IMR-90 (cell line): Measurements from ENCODE around the gene NCKAP5. TPM values are rescaled to one million over a fixed set of nuclear protein-coding genes. Genes with fewer than 3 reads are reported as not detected.

Experiments
- ATAC-seq: fragments of 200-7000 bp; cut with Tn5 transposase; 2 replicates; pipeline ENCODE4 v1.9.1; 2020; ENCODE audit warnings: low read depth, mild to moderate bottlenecking, moderate library complexity
- BruUV-seq: library from RNA; stranded (reverse); fragments of 400-500 nt; replicated peaks from 2 replicates; lab custom pipeline; 2021; lab: Mats Ljungman, UMichigan
- CTCF ChIA-PET: fragments of 300-600 bp; formaldehyde crosslinking; extraction: SDS; loops from one replicate; lab custom pipeline; 2021; ENCODE audit warnings: antibody characterized with exemption; lab: Yijun Ruan, JAX
- POLR2A ChIA-PET: fragments of 300-600 bp; sonication (Branson Sonifier 250); formaldehyde crosslinking; loops from one replicate; lab custom pipeline; 2022; ENCODE audit warnings: antibody characterized with exemption; ENCODE audit not compliant: unreplicated experiment; lab: Charles Lee
- DNase-seq: peaks from one replicate; pipeline ENCODE4 v3.0.0; 2013
- H2AFZ ChIP-seq: replicated peaks from 2 replicates; pipeline ENCODE3; 2013; ENCODE audit warnings: low read length, mild to moderate bottlenecking; ENCODE audit not compliant: poor library complexity
- H2AK5ac ChIP-seq: 2 replicates; pipeline ENCODE4 v1.6.1; 2013; ENCODE audit warnings: low read depth, low read length, inconsistent platforms
- H2AK9ac ChIP-seq: replicated peaks from 2 replicates; pipeline ENCODE3; 2013; ENCODE audit warnings: mild to moderate bottlenecking, low read depth, low read length, moderate library complexity; ENCODE audit not compliant: poor library complexity
- H2BK120ac ChIP-seq: 2 replicates; pipeline ENCODE4 v1.6.1; 2013; ENCODE audit warnings: low read depth, low read length, inconsistent platforms
- H2BK15ac ChIP-seq: 3 replicates; pipeline ENCODE4 v1.6.1; 2013; ENCODE audit warnings: low read depth, low read length, inconsistent platforms
- H2BK20ac ChIP-seq: 2 replicates; pipeline ENCODE4 v1.6.1; 2013; ENCODE audit warnings: low read depth, mild to moderate bottlenecking, inconsistent platforms, low read length, moderate library complexity
- H2BK5ac ChIP-seq: 2 replicates; pipeline ENCODE4 v1.6.1; 2013; ENCODE audit warnings: mild to moderate bottlenecking, low read depth, low read length, inconsistent platforms; ENCODE audit not compliant: poor library complexity, severe bottlenecking
- H3K14ac ChIP-seq: replicated peaks from 2 replicates; pipeline ENCODE4 v1.6.1; 2013; ENCODE audit warnings: low read depth, low read length, inconsistent platforms
- H3K18ac ChIP-seq: 2 replicates; pipeline ENCODE4 v1.6.1; 2013; ENCODE audit warnings: low read depth, low read length, control low read depth
- H3K23ac ChIP-seq: 2 replicates; pipeline ENCODE4 v1.6.1; 2013; ENCODE audit warnings: low read depth, low read length, inconsistent platforms
- H3K27ac ChIP-seq: 2 replicates; pipeline ENCODE4 v1.5.1; 2013; ENCODE audit warnings: mild to moderate bottlenecking, control low read depth, low read length; ENCODE audit not compliant: insufficient read depth
- H3K27me3 ChIP-seq: 2 replicates; pipeline ENCODE4 v1.6.1; 2013; ENCODE audit warnings: low read length; ENCODE audit not compliant: control insufficient read depth, insufficient read depth
- H3K36me3 ChIP-seq: 2 replicates; pipeline ENCODE4 v1.6.1; 2013; ENCODE audit warnings: low read length, mixed read lengths; ENCODE audit not compliant: control insufficient read depth, insufficient read depth
- H3K4ac ChIP-seq: 2 replicates; pipeline ENCODE4 v1.6.1; 2013; ENCODE audit warnings: low read depth, low read length, inconsistent platforms
- H3K4me1 ChIP-seq: 2 replicates; pipeline ENCODE4 v1.6.1; 2013; ENCODE audit warnings: low read length, mixed read lengths; ENCODE audit not compliant: control insufficient read depth, insufficient read depth
- H3K4me2 ChIP-seq: 2 replicates; pipeline ENCODE4 v1.6.1; 2013; ENCODE audit warnings: low read depth, mild to moderate bottlenecking, control low read depth, low read length, moderate library complexity
- H3K4me3 ChIP-seq: 2 replicates; pipeline ENCODE4 v1.5.1; 2013; ENCODE audit warnings: low read depth, mild to moderate bottlenecking, control low read depth, low read length, moderate library complexity; ENCODE audit not compliant: insufficient read depth
- H3K56ac ChIP-seq: 2 replicates; pipeline ENCODE4 v1.6.1; 2013; ENCODE audit warnings: low read length, inconsistent platforms; ENCODE audit not compliant: insufficient read depth; ENCODE audit errors: extremely low read depth
- H3K79me1 ChIP-seq, 2 experiments: 2 replicates each; pipeline ENCODE4 v1.6.1; 2013; ENCODE audit warnings: low read length in 2 of 2, inconsistent platforms in 1 of 2, low read depth in 1 of 2
- H3K9ac ChIP-seq: 2 replicates; pipeline ENCODE4 v1.6.1; 2013; ENCODE audit warnings: low read depth, low read length, control low read depth
- H3K9me1 ChIP-seq: 2 replicates; pipeline ENCODE4 v1.6.1; 2013; ENCODE audit warnings: low read length, inconsistent platforms; ENCODE audit not compliant: insufficient read depth
- H3K9me3 ChIP-seq: 2 replicates; pipeline ENCODE4 v1.6.1; 2013; ENCODE audit warnings: low read length; ENCODE audit not compliant: control insufficient read depth, insufficient read depth
- H4K20me1 ChIP-seq: 2 replicates; pipeline ENCODE4 v1.6.1; 2013; ENCODE audit warnings: low read length, inconsistent platforms; ENCODE audit not compliant: insufficient read depth
- H4K5ac ChIP-seq: 2 replicates; pipeline ENCODE4 v1.6.1; 2013; ENCODE audit warnings: mild to moderate bottlenecking, low read depth, low read length, control low read depth
- H4K8ac ChIP-seq, 2 experiments: 2 replicates each; pipeline ENCODE4 v1.6.1; 2013; ENCODE audit warnings: low read depth in 2 of 2, low read length in 2 of 2, control low read depth in 1 of 2, inconsistent platforms in 1 of 2
- H4K91ac ChIP-seq: 2 replicates; pipeline ENCODE4 v1.6.1; 2013; ENCODE audit warnings: low read depth, low read length, inconsistent platforms; ENCODE audit not compliant: insufficient read depth
- BHLHE40 ChIP-seq: fragments of 150-350 bp; IDR thresholded peaks from 2 replicates; pipeline ENCODE4 v1.6.1; 2016; ENCODE audit warnings: mild to moderate bottlenecking, low read depth, low read length
- CEBPB ChIP-seq: IDR thresholded peaks from 2 replicates; pipeline ENCODE4 v1.6.1; 2012; ENCODE audit warnings: low read depth, low read length, improper control_type of control experiment
- CHD1 ChIP-seq: IDR thresholded peaks from 2 replicates; pipeline ENCODE4 v1.6.1; 2012; ENCODE audit warnings: low read depth, low read length, improper control_type of control experiment
- CTCF ChIP-seq: conservative IDR thresholded peaks from 2 replicates; pipeline ENCODE4 v1.5.1; 2012; ENCODE audit warnings: mild to moderate bottlenecking, low read depth, low read length, improper control_type of control experiment
- ELK1 ChIP-seq: fragments of 150-350 bp; IDR thresholded peaks from 2 replicates; pipeline ENCODE4 v1.6.1; 2016; ENCODE audit warnings: low read depth, mild to moderate bottlenecking, low read length, moderate library complexity, borderline replicate concordance
- FOS ChIP-seq: fragments of 150-350 bp; IDR thresholded peaks from 2 replicates; pipeline ENCODE4 v1.6.1; 2016; ENCODE audit warnings: low read depth, low read length
- MAFK ChIP-seq: IDR thresholded peaks from 2 replicates; pipeline ENCODE4 v1.6.1; 2012; ENCODE audit warnings: low read depth, low read length, improper control_type of control experiment
- MAZ ChIP-seq: IDR thresholded peaks from 2 replicates; pipeline ENCODE4 v1.6.1; 2012; ENCODE audit warnings: low read depth, mild to moderate bottlenecking, low read length, improper control_type of control experiment, moderate library complexity, borderline replicate concordance
- MXI1 ChIP-seq: IDR thresholded peaks from 2 replicates; pipeline ENCODE4 v1.6.1; 2012; ENCODE audit warnings: low read depth, mild to moderate bottlenecking, low read length, moderate library complexity, borderline replicate concordance
- NFE2L2 ChIP-seq: fragments of 150-350 bp; IDR thresholded peaks from 2 replicates; pipeline ENCODE4 v1.6.1; 2016; ENCODE audit warnings: low read depth, mild to moderate bottlenecking, low read length
- POLR2A ChIP-seq: IDR thresholded peaks from 2 replicates; pipeline ENCODE4 v1.6.1; 2012; ENCODE audit warnings: mild to moderate bottlenecking, low read depth, low read length
- RAD21 ChIP-seq: IDR thresholded peaks from 2 replicates; pipeline ENCODE4 v1.6.1; 2012; ENCODE audit warnings: low read length, improper control_type of control experiment
- RCOR1 ChIP-seq: IDR thresholded peaks from 2 replicates; pipeline ENCODE4 v1.6.1; 2012; ENCODE audit warnings: mild to moderate bottlenecking, low read length, improper control_type of control experiment; ENCODE audit not compliant: insufficient replicate concordance
- RFX5 ChIP-seq: IDR thresholded peaks from 2 replicates; pipeline ENCODE4 v1.8.0; 2012; ENCODE audit warnings: low read depth, mild to moderate bottlenecking, low read length, moderate library complexity
- SMC3 ChIP-seq: fragments of 150-350 bp; IDR thresholded peaks from 2 replicates; pipeline ENCODE4 v1.6.1; 2016; ENCODE audit warnings: low read depth, mild to moderate bottlenecking, antibody characterized with exemption, low read length, moderate library complexity
- USF2 ChIP-seq: fragments of 150-350 bp; IDR thresholded peaks from 2 replicates; pipeline ENCODE4 v1.6.1; 2017; ENCODE audit warnings: mild to moderate bottlenecking, antibody characterized with exemption, low read length, low read depth
- WGBS, 2 experiments: methylation state at CpG; one replicate each; pipeline versions ENCODE4 v1.1.5 to v1.1.7; 2013; ENCODE audit warnings: missing lambda C conversion rate in 2 of 2; ENCODE audit not compliant: insufficient read length in 1 of 2; ENCODE audit errors: extremely low coverage in 2 of 2; 5-methylcytosine and 5-hydroxymethylcytosine counted together
- dilution Hi-C: fragments of 300-500 bp; cut with HindIII; formaldehyde crosslinking; loops from one replicate; pipeline ENCODE4 v1.14.3; 2018; ENCODE audit warnings: low sequenced_read_pairs; ENCODE audit not compliant: unreplicated experiment
- in situ Hi-C: fragments of 300-500 bp; cut with MboI; formaldehyde crosslinking; loops from 3 replicates; pipeline ENCODE4 v1.14.3; 2019; ENCODE audit warnings: low sequenced_read_pairs, inconsistent platforms, mixed read lengths
- intact Hi-C: fragments of 100-400 bp; cut with micrococcal nuclease; formaldehyde crosslinking; loops from 2 replicates; pipeline ENCODE4 v1.10.0; 2022
- polyA plus RNA-seq, 3 experiments: library from polyadenylated mRNA; depleted of rRNA; stranded (reverse); fragments of >200 nt; gene quantifications; 2 replicates each; pipeline ENCODE4 v1.2.3, GENCODE V29; 2012; ENCODE audit warnings: low replicate concordance in 1 of 3
- total RNA-seq: library from RNA; depleted of rRNA; stranded (reverse); fragments of >200 nt; gene quantifications from 2 replicates; pipeline ENCODE4 v1.2.3, GENCODE V29; 2012

The NCKAP5 gene
- total and polyA plus RNA-seq, 2 of the 4 experiments (the other 2 are of a cell fraction) = 2.7 to 3.9 TPM

- Histone ChIP-seq H3K4me3 (no peak overlapping the region), H3K56ac (no peak overlapping the region), H3K27ac (no peak overlapping the region), H3K23ac (peak overlapping the region; percentile 48; the same call in 1 of the 2 replicates), H2AK5ac (peak overlapping the region; percentile 31; the same call in 1 of the 2 replicates), H3K36me3 (no peaks in the 10 kb centered on the region), H2AK9ac (no peak overlapping the region), H4K91ac (peak overlapping the region; percentile 43), H3K4me1 (peaks cover 14% of the 10 kb centered on the region), H2BK20ac (peak overlapping the region; percentile 56; the same call in 1 of the 2 replicates), H4K5ac (no peak overlapping the region), H3K4me2 (no peak overlapping the region), H3K9ac (no peak overlapping the region), H3K79me1 (no peaks in the 10 kb centered on the region), H3K27me3 (no peaks in the 10 kb centered on the region), H3K14ac (peak overlapping the region; percentile 64), H4K8ac (peak overlapping the region in 1 of 2 experiments; percentile 12; a peak in 1 of 4 replicates), H3K9me3 (no peaks in the 10 kb centered on the region), H2AFZ (peak overlapping the region; percentile 27), H3K18ac (no peak overlapping the region), H2BK15ac (peak overlapping the region; percentile 8; the same call in 2 of the 3 replicates), H3K4ac (peak overlapping the region; percentile 28), H2BK5ac (no peak overlapping the region), H3K9me1 (no peaks in the 10 kb centered on the region), H4K20me1 (no peaks in the 10 kb centered on the region), H2BK120ac (peak overlapping the region; percentile 60)
- CTCF ChIA-PET = no interaction called here
- dilution Hi-C loops = no loop called here
- no TSS peak for BruUV-seq
- no peak for DNase-seq
- peak; percentile 42 for ATAC-seq
- intact Hi-C loops = no loop called here
- in situ Hi-C loops = no loop called here
- POLR2A ChIA-PET = no interaction called here
- TF ChIP-seq USF2 = no peak
- TF ChIP-seq BHLHE40 = no peak
- no peak for TF ChIP-seq MXI1
- TF ChIP-seq POLR2A = no peak
- no peak for TF ChIP-seq CEBPB
- no peak for TF ChIP-seq NFE2L2
- no peak for TF ChIP-seq CHD1
- TF ChIP-seq CTCF = no peak
- TF ChIP-seq MAFK = no peak
- no peak for TF ChIP-seq MAZ
- TF ChIP-seq ELK1 = no peak
- no peak for TF ChIP-seq RCOR1
- no peak for TF ChIP-seq RFX5
- TF ChIP-seq RAD21 = no peak
- TF ChIP-seq SMC3 = no peak
- no peak for TF ChIP-seq FOS
- 56% methylated on average over 4 of the region's 4 CpGs; no CpG with 5 or more reads in 1 of the 2 experiments for WGBS, 2 experiments
These were observed 34.3 kb upstream of the NCKAP5 start for GRCh38 chr2:133602538-133602937.
